Thyroid gland (tissue), 4 donors: Measurements from ENCODE around the gene ARF6. TPM values are rescaled to one million over a fixed set of nuclear protein-coding genes. Genes with fewer than 3 reads are reported as not detected.
"Not testable (repeated sequence)": the region's sequence is repeated elsewhere in the genome, so short reads cannot be mapped to it uniquely, and the experiment has no call there.

Source experiments
- DNase-seq, 2 donors: peaks; one replicate each; pipeline ENCODE4 v3.0.0-alpha.2; 2019
- H3K27ac ChIP-seq, 3 donors: fragments of 200-600 bp; sonication (generic); 1 replicate in 2 of 3; 2 replicates in 1 of 3; pipeline ENCODE4 v1.5.1; 2016 to 2019; ENCODE audit warnings: mild to moderate bottlenecking in 1 of 3, moderate library complexity in 1 of 3
- H3K27me3 ChIP-seq: fragments of 200-600 bp; sonication (generic); one replicate; pipeline ENCODE4 v1.5.1; 2019
- H3K36me3 ChIP-seq, 2 donors: fragments of 200-600 bp; sonication (generic); one replicate each; pipeline ENCODE4 v1.5.1; 2016 to 2019
- H3K4me1 ChIP-seq, 2 donors: fragments of 200-600 bp; sonication (generic); one replicate each; pipeline ENCODE4 v1.5.1; 2017 to 2019
- H3K4me3 ChIP-seq, 3 donors: fragments of 200-600 bp; sonication (generic); replicated peaks in 1 of 3; 1 replicate in 2 of 3; 2 replicates in 1 of 3; pipeline ENCODE4 v1.5.1; 2016; ENCODE audit warnings: mild to moderate bottlenecking in 1 of 3
- H3K9me3 ChIP-seq: fragments of 200-600 bp; sonication (generic); one replicate; pipeline ENCODE4 v1.5.1; 2017
- POLR2A ChIP-seq, 2 donors: fragments of 450-650 bp; IDR thresholded peaks; one replicate each; pipeline ENCODE4 v1.6.1; 2017; ENCODE audit warnings: antibody characterized with exemption in 2 of 2, mild to moderate bottlenecking in 2 of 2, moderate library complexity in 1 of 2
- WGBS, 2 donors: methylation state at CpG; one replicate each; pipeline ENCODE4 v1.1.5; 2017; 5-methylcytosine and 5-hydroxymethylcytosine counted together
- intact Hi-C: fragments of 100-400 bp; cut with DNase I; formaldehyde crosslinking; loops from one replicate; pipeline ENCODE4 v1.15.1; 2023
- total RNA-seq, 4 donors: library from RNA; depleted of rRNA; stranded (reverse); fragments of >200 nt; gene quantifications; one replicate each; pipeline ENCODE4 v1.2.3, GENCODE V29; 2016
- TF ChIP-seq, protein P1 (sequence below), 6 experiments: fragments of 200-600 bp in 3 of 6; fragments of 450-650 bp in 3 of 6; sonication (generic) in 3 of 6; IDR thresholded peaks; one replicate each; pipeline ENCODE4 v1.5.1; 2016 to 2019; ENCODE audit warnings: antibody characterized with exemption in 6 of 6, mild to moderate bottlenecking in 2 of 6, inconsistent platforms in 1 of 6, moderate library complexity in 1 of 6

Gene ARF6
- total RNA-seq, 4 donors from 2014 or later: 35.6 to 59.4 (median 48.5) TPM

DNA sequence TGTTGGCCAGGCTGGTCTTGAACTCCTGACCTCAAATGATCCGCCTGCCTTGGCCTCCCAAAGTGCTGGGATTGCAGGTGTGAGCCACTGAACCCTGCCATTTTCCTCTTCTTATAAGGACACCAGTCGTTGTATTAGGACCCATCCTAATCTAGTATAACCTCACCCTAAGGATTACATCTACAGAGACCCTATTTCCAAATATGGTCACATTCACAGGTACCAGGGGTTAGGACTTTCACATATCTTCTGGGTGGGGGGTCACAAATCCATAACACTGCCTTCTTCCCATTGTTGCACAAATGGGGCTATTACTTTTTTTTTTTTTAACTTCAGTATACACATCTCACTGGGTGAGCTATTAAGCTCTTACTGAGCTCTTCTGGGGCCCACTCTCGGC is 38.6 kb downstream of the ARF6 start:
- Histone ChIP-seq H3K4me1 (peaks cover 0 to 3% of the 10 kb centered on the region in 2 donors), H3K4me3 (no peak overlapping the region), H3K27me3 (no peaks in the 10 kb centered on the region), H3K27ac (no peak overlapping the region), H3K36me3 (no peaks in the 10 kb centered on the region), H3K9me3 (no peaks in the 10 kb centered on the region)
- no peak for DNase-seq
- TF ChIP-seq POLR2A (IDR thresholded peaks at IDR 0.05): no peak
- TF ChIP-seq, protein P1, sequence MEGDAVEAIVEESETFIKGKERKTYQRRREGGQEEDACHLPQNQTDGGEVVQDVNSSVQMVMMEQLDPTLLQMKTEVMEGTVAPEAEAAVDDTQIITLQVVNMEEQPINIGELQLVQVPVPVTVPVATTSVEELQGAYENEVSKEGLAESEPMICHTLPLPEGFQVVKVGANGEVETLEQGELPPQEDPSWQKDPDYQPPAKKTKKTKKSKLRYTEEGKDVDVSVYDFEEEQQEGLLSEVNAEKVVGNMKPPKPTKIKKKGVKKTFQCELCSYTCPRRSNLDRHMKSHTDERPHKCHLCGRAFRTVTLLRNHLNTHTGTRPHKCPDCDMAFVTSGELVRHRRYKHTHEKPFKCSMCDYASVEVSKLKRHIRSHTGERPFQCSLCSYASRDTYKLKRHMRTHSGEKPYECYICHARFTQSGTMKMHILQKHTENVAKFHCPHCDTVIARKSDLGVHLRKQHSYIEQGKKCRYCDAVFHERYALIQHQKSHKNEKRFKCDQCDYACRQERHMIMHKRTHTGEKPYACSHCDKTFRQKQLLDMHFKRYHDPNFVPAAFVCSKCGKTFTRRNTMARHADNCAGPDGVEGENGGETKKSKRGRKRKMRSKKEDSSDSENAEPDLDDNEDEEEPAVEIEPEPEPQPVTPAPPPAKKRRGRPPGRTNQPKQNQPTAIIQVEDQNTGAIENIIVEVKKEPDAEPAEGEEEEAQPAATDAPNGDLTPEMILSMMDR (IDR thresholded peaks at IDR 0.05): no peak
- 94 to 98% methylated on average over 2 to 3 of the region's 3 CpGs for WGBS, 2 donors
- intact Hi-C loops: no loop called here

DNA sequence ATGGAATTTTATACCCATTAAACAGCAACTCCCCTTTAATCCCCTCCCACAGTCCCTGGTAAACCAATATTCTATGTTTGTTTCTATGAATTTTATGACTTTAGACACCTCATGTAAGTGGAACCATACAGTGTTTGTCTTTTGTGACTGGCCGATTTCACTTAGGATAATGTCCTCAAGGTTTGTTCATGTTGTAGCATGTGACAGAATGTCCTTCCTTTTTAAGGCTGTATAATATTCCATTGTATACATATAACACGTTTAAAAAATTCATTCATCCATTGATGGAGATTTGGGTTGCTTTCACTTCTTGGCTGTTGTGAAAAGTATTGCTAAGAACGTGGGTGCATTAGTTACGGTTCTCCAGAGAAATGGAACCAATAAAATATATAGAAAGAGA is 40.2 kb downstream of the ARF6 start:
- H3K27ac ChIP-seq: no peak overlapping the region
- WGBS, 2 donors: 90 to 94% methylated on average over 4 of the region's 4 CpGs
- no peaks in the 10 kb centered on the region for H3K9me3 ChIP-seq
- H3K36me3 ChIP-seq: no peaks in the 10 kb centered on the region
- peaks cover 0 to 3% of the 10 kb centered on the region in 2 donors for H3K4me1 ChIP-seq
- no peak overlapping the region for H3K4me3 ChIP-seq
- no peak for DNase-seq
- no peak for TF ChIP-seq POLR2A (IDR thresholded peaks at IDR 0.05)
- no peaks in the 10 kb centered on the region for H3K27me3 ChIP-seq
- intact Hi-C loops: no loop called here

DNA sequence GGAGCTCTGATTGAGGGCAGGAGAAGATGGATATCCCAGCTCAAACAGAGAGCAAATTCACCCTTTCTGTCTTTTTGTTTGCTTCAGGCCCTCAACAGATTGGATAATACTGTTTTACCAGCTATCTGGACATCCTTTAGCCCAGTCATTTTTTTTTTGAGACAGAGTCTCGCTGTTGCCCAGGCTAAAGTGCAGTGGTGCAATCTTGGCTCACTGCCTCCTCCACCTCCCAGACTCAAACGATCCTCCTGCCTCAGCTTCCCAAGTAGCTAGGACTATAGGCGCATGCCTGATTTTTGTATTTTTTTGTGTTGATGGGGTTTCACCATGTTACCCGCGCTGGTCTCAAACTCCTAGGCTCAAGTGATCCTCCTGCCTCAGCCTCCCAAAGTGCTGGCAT is 40.8 kb downstream of the ARF6 start:
- H3K4me3 ChIP-seq: no peak overlapping the region
- no peak for DNase-seq
- no peaks in the 10 kb centered on the region for H3K9me3 ChIP-seq
- H3K27me3 ChIP-seq: no peaks in the 10 kb centered on the region
- H3K4me1 ChIP-seq: peaks cover 0 to 3% of the 10 kb centered on the region in 2 donors
- intact Hi-C loops: no loop called here
- no peak overlapping the region for H3K27ac ChIP-seq
- no peaks in the 10 kb centered on the region for H3K36me3 ChIP-seq
- 69 to 79% methylated on average over 5 of the region's 5 CpGs for WGBS, 2 donors
- TF ChIP-seq, protein P1 (IDR thresholded peaks at IDR 0.05): no peak
- TF ChIP-seq POLR2A (IDR thresholded peaks at IDR 0.05): no peak

DNA sequence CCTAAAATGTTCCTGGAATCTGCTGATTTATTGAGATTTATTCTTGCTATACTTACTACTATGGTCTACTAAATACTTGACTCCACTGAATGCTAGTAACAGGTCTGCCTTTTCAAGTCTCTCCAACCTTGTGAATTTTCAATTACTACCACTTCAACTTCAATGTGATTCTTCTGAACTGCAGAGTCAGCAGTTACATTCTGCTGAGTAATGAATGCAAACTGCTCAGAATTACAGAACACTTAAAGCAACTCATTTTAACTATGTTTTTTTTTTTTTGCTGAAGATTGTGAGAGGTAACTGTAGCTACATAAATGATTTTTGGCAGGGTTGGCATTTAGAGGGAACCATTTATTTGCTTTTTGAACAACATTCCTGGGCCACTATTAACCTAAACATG is 41.8 kb downstream of the ARF6 start:
- intact Hi-C loops: no loop called here
- no peak for DNase-seq
- TF ChIP-seq, protein P1 (IDR thresholded peaks at IDR 0.05): peak in 1 of 6 experiments; percentile 12
- no peak for TF ChIP-seq POLR2A (IDR thresholded peaks at IDR 0.05)

DNA sequence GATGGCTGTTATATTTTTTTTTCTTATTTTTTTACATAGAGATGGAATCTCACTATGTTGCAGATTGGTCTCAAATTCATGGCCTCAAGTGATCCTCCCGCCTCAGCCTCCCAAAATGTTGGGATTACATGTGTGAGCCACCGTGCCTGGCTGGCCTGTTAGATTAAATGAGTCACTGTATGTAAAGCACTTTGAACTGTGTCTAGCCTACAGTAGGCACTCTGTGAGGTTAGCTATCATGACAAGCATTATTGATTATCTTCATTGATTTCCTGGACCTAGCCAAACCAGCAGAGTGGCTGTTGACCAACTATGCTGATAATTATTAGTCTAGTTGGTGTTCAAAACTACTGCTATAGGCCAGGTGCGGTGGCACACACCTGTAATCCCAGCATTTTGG is 42.6 kb downstream of the ARF6 start:
- Histone ChIP-seq H3K27me3 (no peaks in the 10 kb centered on the region), H3K4me1 (peaks cover 8 to 12% of the 10 kb centered on the region in 2 donors), H3K36me3 (no peaks in the 10 kb centered on the region), H3K27ac (peak overlapping the region in 1 of 3 donors; percentile 29), H3K4me3 (no peak overlapping the region), H3K9me3 (no peaks in the 10 kb centered on the region)
- WGBS, 2 donors: 97% methylated on average over 3 of the region's 3 CpGs
- intact Hi-C loops: no loop called here
- TF ChIP-seq, protein P1 (IDR thresholded peaks at IDR 0.05): no peak
- TF ChIP-seq POLR2A (IDR thresholded peaks at IDR 0.05): no peak
- DNase-seq: no peak

More for the DNA sequence above, 41.8 kb downstream of the ARF6 start:
- Histone ChIP-seq H3K9me3 (no peaks in the 10 kb centered on the region), H3K27me3 (no peaks in the 10 kb centered on the region), H3K4me3 (no peak overlapping the region), H3K36me3 (no peaks in the 10 kb centered on the region), H3K4me1 (peaks cover 0 to 3% of the 10 kb centered on the region in 2 donors), H3K27ac (peak overlapping the region; percentile 25 to 35 (median 29))

DNA sequence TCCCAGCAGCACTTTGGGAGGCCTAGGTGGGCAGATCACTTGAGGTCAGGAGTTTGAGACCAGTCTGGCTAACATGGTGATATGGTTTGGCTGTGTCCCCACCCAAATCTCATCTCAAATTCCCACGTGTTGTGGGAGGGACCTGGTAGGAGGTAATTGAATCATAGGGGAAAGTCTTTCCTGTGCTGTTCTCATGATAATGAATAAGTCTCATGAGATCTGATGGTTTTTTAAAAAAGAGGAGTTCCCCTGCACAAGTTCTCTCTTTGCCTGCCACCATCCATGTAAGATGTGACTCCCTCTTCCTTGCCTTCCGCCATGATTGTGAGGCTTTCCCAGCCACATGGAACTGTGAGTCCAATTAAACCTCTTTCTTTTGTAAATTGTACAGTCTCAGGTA is 43.4 kb downstream of the ARF6 start:
- intact Hi-C loops, H3K4me3 ChIP-seq, DNase-seq, H3K27me3 ChIP-seq, H3K9me3 ChIP-seq, H3K27ac ChIP-seq, H3K36me3 ChIP-seq: not testable (repeated sequence)
- 94 to 95% methylated on average over 2 of the region's 2 CpGs for WGBS, 2 donors
- peaks cover 15 to 19% of the 10 kb centered on the region in 2 donors for H3K4me1 ChIP-seq

DNA sequence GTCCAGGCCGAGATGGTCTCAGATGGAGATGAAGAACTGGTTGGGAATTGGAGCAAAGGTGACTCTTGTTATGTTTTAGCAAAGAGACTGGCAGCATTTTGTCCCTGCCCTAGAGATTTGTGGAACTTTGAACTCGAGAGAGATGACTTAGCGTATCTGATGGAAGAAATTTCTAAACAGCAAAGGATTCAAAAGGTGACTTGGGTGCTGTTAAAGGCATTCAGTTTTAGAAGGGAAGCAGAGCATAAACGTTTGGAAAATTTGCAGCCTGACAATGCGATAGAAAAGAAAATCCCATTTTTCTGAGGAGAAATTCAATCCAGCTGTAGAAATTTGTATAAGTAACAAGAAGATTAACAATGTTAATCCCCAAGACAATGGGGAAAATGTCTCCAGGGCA is 44.0 kb downstream of the ARF6 start:
- intact Hi-C loops, H3K9me3 ChIP-seq, DNase-seq, H3K27me3 ChIP-seq, H3K36me3 ChIP-seq, H3K4me3 ChIP-seq, H3K27ac ChIP-seq: not testable (repeated sequence)
- peaks cover 19 to 21% of the 10 kb centered on the region in 2 donors for H3K4me1 ChIP-seq
- 91 to 92% methylated on average over 5 of the region's 5 CpGs for WGBS, 2 donors

DNA sequence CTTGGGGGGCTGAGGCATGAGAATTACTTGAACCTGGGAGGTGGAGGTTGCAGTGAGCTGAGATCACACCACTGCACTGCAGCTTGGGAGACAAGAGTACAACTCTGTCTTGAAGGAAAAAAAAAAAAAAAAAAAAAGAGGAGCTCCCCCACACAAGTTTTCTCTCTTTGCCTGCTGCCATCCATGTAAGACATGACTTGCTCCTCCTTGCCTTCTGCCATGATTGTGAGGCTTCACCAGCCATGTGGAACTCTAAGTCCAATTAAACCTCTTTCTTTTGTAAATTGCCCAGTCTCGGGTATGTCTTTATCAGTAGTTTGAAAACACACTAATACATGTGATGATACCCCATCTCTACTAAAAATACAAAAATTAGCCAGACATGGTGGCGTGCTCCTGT is 46.3 kb downstream of the ARF6 start:
- intact Hi-C loops, H3K9me3 ChIP-seq, H3K4me3 ChIP-seq, H3K27me3 ChIP-seq, DNase-seq, H3K36me3 ChIP-seq: not testable (repeated sequence)
- H3K4me1 ChIP-seq: peaks cover 19 to 25% of the 10 kb centered on the region in 2 donors
- WGBS, 2 donors: 91 to 98% methylated on average over 2 of the region's 2 CpGs
- peak overlapping the region in 1 of 3 donors; percentile 65 for H3K27ac ChIP-seq
